ENCODE measurements around the gene ATF7.
"Not testable (repeated sequence)": the region's sequence is repeated elsewhere in the genome, so short reads cannot be mapped to it uniquely, and the experiment has no call there.

The ATF7 gene

GRCh38 chr12:53594897-53595615, 31.1 kb downstream of the ATF7 start:
- no peak for DNase-seq

GRCh38 chr12:53593707-53594106, 32.5 kb downstream of the ATF7 start:
- DNase-seq, result no peak

- DNase-seq, result no peak
Observed at GRCh38 chr12:53593031-53593430, 33.2 kb downstream of the ATF7 start.

- no peak for DNase-seq
Observed at GRCh38 chr12:53592426-53592825, 33.8 kb downstream of the ATF7 start.

- DNase-seq, result no peak
Observed at GRCh38 chr12:53591301-53592206, 34.6 kb downstream of the ATF7 start.

GRCh38 chr12:53590652-53591051, 35.5 kb downstream of the ATF7 start:
- DNase-seq, result no peak

GRCh38 chr12:53589915-53590314, 36.3 kb downstream of the ATF7 start:
- DNase-seq, result no peak

- DNase-seq, result no peak
Observed at GRCh38 chr12:53589423-53589822, 36.8 kb downstream of the ATF7 start.

- DNase-seq, result no peak
Observed at GRCh38 chr12:53588123-53588522, 38.1 kb downstream of the ATF7 start.

GRCh38 chr12:53586745-53587144, 39.4 kb downstream of the ATF7 start:
- no peak for DNase-seq

- DNase-seq, result no peak
Observed at GRCh38 chr12:53585448-53586125, 40.6 kb downstream of the ATF7 start.

GRCh38 chr12:53579545-53579955, 46.6 kb downstream of the ATF7 start:
- no peak for DNase-seq

- no peak for DNase-seq
Observed at GRCh38 chr12:53578783-53579182, 47.4 kb downstream of the ATF7 start.

GRCh38 chr12:53577941-53578352, 48.2 kb downstream of the ATF7 start:
- no peak for DNase-seq

- no peak for DNase-seq
Observed at GRCh38 chr12:53575502-53576249, 50.5 kb downstream of the ATF7 start.

GRCh38 chr12:53572134-53572758, 53.9 kb downstream of the ATF7 start:
- no peak for DNase-seq

GRCh38 chr12:53571295-53571694, 54.9 kb downstream of the ATF7 start:
- no peak for DNase-seq

- DNase-seq, result no peak
Observed at GRCh38 chr12:53568809-53569557, 57.2 kb downstream of the ATF7 start.

- no peak for DNase-seq
Observed at GRCh38 chr12:53567961-53568808, 58.0 kb downstream of the ATF7 start.

GRCh38 chr12:53565376-53565775, 60.8 kb downstream of the ATF7 start:
- not testable (repeated sequence) for DNase-seq

GRCh38 chr12:53564941-53565340, 61.2 kb downstream of the ATF7 start:
- no peak for DNase-seq
